Kidney (tissue), 14 donors: Measurements from ENCODE around the gene ANO1. TPM values are rescaled to one million over a fixed set of nuclear protein-coding genes. Genes with fewer than 3 reads are reported as not detected.

Experiments
- DNase-seq, 5 donors: peaks; one replicate each; pipeline ENCODE4 v3.0.0-alpha.2; 2013 to 2020
- FAIRE-seq: peaks from 2 replicates; lab custom pipeline; 2012; peaks lifted over from hg19 to GRCh38; lab: Jason Lieb, UNC
- H3K27ac ChIP-seq, 2 donors: one replicate each; pipeline ENCODE4 v1.7.0; 2013; ENCODE audit warnings: low read depth in 2 of 2, low read length in 2 of 2, inconsistent platforms in 1 of 2
- H3K27me3 ChIP-seq: one replicate; pipeline ENCODE4 v1.7.1; 2013; ENCODE audit warnings: low read length, inconsistent platforms; ENCODE audit not compliant: control insufficient read depth, insufficient read depth
- H3K36me3 ChIP-seq, 3 donors: one replicate each; pipeline versions ENCODE4 v1.7.0 to v1.7.1; 2013; ENCODE audit warnings: low read length in 3 of 3, control low read depth in 1 of 3, inconsistent platforms in 1 of 3; ENCODE audit not compliant: insufficient read depth in 3 of 3, control insufficient read depth in 2 of 3
- H3K4me1 ChIP-seq, 3 donors: one replicate each; pipeline versions ENCODE4 v1.7.0 to v1.7.1; 2013; ENCODE audit warnings: low read length in 3 of 3, inconsistent platforms in 1 of 3, low read depth in 1 of 3; ENCODE audit not compliant: control insufficient read depth in 2 of 3, insufficient read depth in 2 of 3
- H3K4me3 ChIP-seq, 3 donors: one replicate each; pipeline versions ENCODE4 v1.7.0 to v1.8.1; 2013; ENCODE audit warnings: low read length in 3 of 3, control low read depth in 1 of 3, inconsistent platforms in 1 of 3
- H3K9ac ChIP-seq, 3 donors: one replicate each; pipeline versions ENCODE4 v1.7.0 to v1.7.1; 2013; ENCODE audit warnings: low read length in 3 of 3, control low read depth in 1 of 3, inconsistent platforms in 1 of 3
- H3K9me3 ChIP-seq, 3 donors: one replicate each; pipeline versions ENCODE4 v1.7.0 to v1.7.1; 2013; ENCODE audit warnings: low read length in 3 of 3, control low read depth in 1 of 3, inconsistent platforms in 1 of 3; ENCODE audit not compliant: control insufficient read depth in 2 of 3, insufficient read depth in 1 of 3
- intact Hi-C: fragments of 100-400 bp; cut with DNase I; formaldehyde crosslinking; loops from one replicate; pipeline ENCODE4 v1.11.1; 2022
- polyA plus RNA-seq: library from polyadenylated mRNA; stranded (reverse); fragments of 350-450 nt; fragmentation: Illumina TruSeq; extraction: RNeasy Lipid Tissue Mini Kit (QIAGEN cat#74804); gene quantifications from one replicate; pipeline ENCODE4 v1.2.3, GENCODE V29; 2014; ENCODE audit warnings: low read depth, low replicate concordance; ENCODE audit not compliant: insufficient read depth
- total RNA-seq: library from RNA; stranded (reverse); fragmentation: NEBNext Ultra II Directional; extraction: Animal tissue kit (Norgen Biotek cat#: 25700); gene quantifications from one replicate; pipeline ENCODE4 v1.2.1, GENCODE V29; 2021
- TF ChIP-seq, protein P1 (sequence below): IDR thresholded peaks from 3 replicates; pipeline ENCODE4 v1.5.1; 2012; ENCODE audit warnings: mild to moderate bottlenecking, moderate library complexity, borderline replicate concordance; ENCODE audit not compliant: insufficient read depth; ENCODE audit errors: extremely low read depth
- donor health status: control.
- donor health status: control.
- donor health status: control.
- donor health status: control.
- donor health status: control.
- donor health status: DM: yes; HTN: yes; CAD: no.
- donor health status: Normal renal cell carcinoma (clear cell type).

The ANO1 gene
- total and polyA plus RNA-seq, 2 donors from 2014 or later: 2.0 to 15.1 TPM

GRCh38 chr11:70173018-70173417 lies 94.9 kb downstream of the ANO1 start:
- FAIRE-seq (no peak), DNase-seq (no peak)
- TF ChIP-seq, protein P1, sequence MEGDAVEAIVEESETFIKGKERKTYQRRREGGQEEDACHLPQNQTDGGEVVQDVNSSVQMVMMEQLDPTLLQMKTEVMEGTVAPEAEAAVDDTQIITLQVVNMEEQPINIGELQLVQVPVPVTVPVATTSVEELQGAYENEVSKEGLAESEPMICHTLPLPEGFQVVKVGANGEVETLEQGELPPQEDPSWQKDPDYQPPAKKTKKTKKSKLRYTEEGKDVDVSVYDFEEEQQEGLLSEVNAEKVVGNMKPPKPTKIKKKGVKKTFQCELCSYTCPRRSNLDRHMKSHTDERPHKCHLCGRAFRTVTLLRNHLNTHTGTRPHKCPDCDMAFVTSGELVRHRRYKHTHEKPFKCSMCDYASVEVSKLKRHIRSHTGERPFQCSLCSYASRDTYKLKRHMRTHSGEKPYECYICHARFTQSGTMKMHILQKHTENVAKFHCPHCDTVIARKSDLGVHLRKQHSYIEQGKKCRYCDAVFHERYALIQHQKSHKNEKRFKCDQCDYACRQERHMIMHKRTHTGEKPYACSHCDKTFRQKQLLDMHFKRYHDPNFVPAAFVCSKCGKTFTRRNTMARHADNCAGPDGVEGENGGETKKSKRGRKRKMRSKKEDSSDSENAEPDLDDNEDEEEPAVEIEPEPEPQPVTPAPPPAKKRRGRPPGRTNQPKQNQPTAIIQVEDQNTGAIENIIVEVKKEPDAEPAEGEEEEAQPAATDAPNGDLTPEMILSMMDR: no peak
- Histone ChIP-seq H3K27me3 (no peaks in the 10 kb centered on the region), H3K9me3 (no peaks in the 10 kb centered on the region), H3K4me3 (no peak overlapping the region), H3K4me1 (no peaks in the 10 kb centered on the region), H3K27ac (no peak overlapping the region), H3K9ac (no peak overlapping the region), H3K36me3 (no peaks in the 10 kb centered on the region)
- intact Hi-C loops: no loop called here

- intact Hi-C loops: no loop called here
- Histone ChIP-seq H3K9ac (no peak overlapping the region), H3K36me3 (no peaks in the 10 kb centered on the region), H3K9me3 (no peaks in the 10 kb centered on the region), H3K27me3 (no peaks in the 10 kb centered on the region), H3K4me1 (no peaks in the 10 kb centered on the region), H3K4me3 (no peak overlapping the region), H3K27ac (no peak overlapping the region)
- TF ChIP-seq, protein P1: no peak
- FAIRE-seq: no peak
- DNase-seq: no peak
These were observed 96.6 kb downstream of the ANO1 start for GRCh38 chr11:70174547-70175235.

- intact Hi-C loops: no loop called here
- TF ChIP-seq, protein P1: no peak
- Histone ChIP-seq H3K36me3 (no peaks in the 10 kb centered on the region), H3K9ac (no peak overlapping the region), H3K27ac (no peak overlapping the region), H3K4me1 (no peaks in the 10 kb centered on the region), H3K27me3 (no peaks in the 10 kb centered on the region), H3K9me3 (no peaks in the 10 kb centered on the region), H3K4me3 (no peak overlapping the region)
- FAIRE-seq: no peak
- DNase-seq: peak in 4 of 5 donors; percentile 65 to 79 (median 75)
These were observed 97.2 kb downstream of the ANO1 start for GRCh38 chr11:70175236-70175698.
